H1 (cell line): ENCODE data around the gene LPP. TPM values are rescaled to one million over a fixed set of nuclear protein-coding genes. Genes with fewer than 3 reads are reported as not detected.

Experiments used
- CTCF ChIA-PET: fragments of 300-600 bp; sonication (Branson Sonifier 250); formaldehyde crosslinking; loops from one replicate; lab custom pipeline; 2021; ENCODE audit not compliant: partially characterized antibody; lab: Charles Lee
- POLR2A ChIA-PET: fragments of 300-600 bp; sonication (Branson Sonifier 250); formaldehyde crosslinking; loops from one replicate; lab custom pipeline; 2021; ENCODE audit warnings: inconsistent platforms; ENCODE audit not compliant: partially characterized antibody; lab: Charles Lee
- DNase-seq, 2 experiments: peaks; one replicate each; pipeline versions ENCODE4 v3.0.0 to v3.0.0-alpha.2; 2010 to 2022; ENCODE audit warnings: low spot score in 2 of 2, low read depth in 1 of 2, mixed read lengths in 1 of 2
- FAIRE-seq: peaks from 2 replicates; lab custom pipeline; 2011; peaks lifted over from hg19 to GRCh38; lab: Jason Lieb, UNC
- H2AFZ ChIP-seq: 2 replicates; pipeline ENCODE4 v1.8.1; 2012; ENCODE audit warnings: low read length, inconsistent platforms
- H2AK5ac ChIP-seq: 2 replicates; pipeline ENCODE4 v1.6.1; 2013; ENCODE audit warnings: low read depth, low read length
- H2BK120ac ChIP-seq: replicated peaks from 2 replicates; pipeline ENCODE3; 2013; ENCODE audit warnings: low read depth, low read length, inconsistent platforms
- H2BK12ac ChIP-seq: 2 replicates; pipeline ENCODE4 v1.6.1; 2013; ENCODE audit warnings: low read depth, low read length
- H2BK15ac ChIP-seq: 2 replicates; pipeline ENCODE4 v1.6.1; 2013; ENCODE audit warnings: low read length
- H2BK20ac ChIP-seq: 2 replicates; pipeline ENCODE4 v1.6.1; 2013; ENCODE audit warnings: low read length
- H2BK5ac ChIP-seq: 2 replicates; pipeline ENCODE4 v1.6.1; 2013; ENCODE audit warnings: low read depth, low read length
- H3K14ac ChIP-seq: 2 replicates; pipeline ENCODE4 v1.6.1; 2013; ENCODE audit warnings: inconsistent platforms; ENCODE audit not compliant: insufficient read length
- H3K18ac ChIP-seq: 2 replicates; pipeline ENCODE4 v1.6.1; 2013; ENCODE audit warnings: low read length; ENCODE audit errors: extremely low read depth
- H3K23ac ChIP-seq: 2 replicates; pipeline ENCODE4 v1.6.1; 2013; ENCODE audit warnings: inconsistent platforms; ENCODE audit not compliant: insufficient read length
- H3K23me2 ChIP-seq: 2 replicates; pipeline ENCODE4 v1.6.1; 2013; ENCODE audit warnings: low read depth, low read length
- H3K27ac ChIP-seq: 2 replicates; pipeline ENCODE4 v1.6.1; 2011; ENCODE audit warnings: low read depth, low read length, inconsistent platforms
- H3K27me3 ChIP-seq, 4 experiments: replicated peaks in 1 of 4; 1 replicate in 1 of 4; 2 replicates in 3 of 4; pipeline versions ENCODE4 v1.6.1 to v1.8.1; 2011 to 2013; ENCODE audit warnings: low read length in 3 of 4, mild to moderate bottlenecking in 3 of 4, inconsistent platforms in 2 of 4, mixed read lengths in 2 of 4, moderate library complexity in 1 of 4; ENCODE audit not compliant: control insufficient read depth in 3 of 4, insufficient read depth in 3 of 4; ENCODE audit errors: extremely low read depth in 1 of 4
- H3K36me3 ChIP-seq, 4 experiments: 2 replicates each; pipeline versions ENCODE4 v1.6.1 to v1.8.1; 2011 to 2013; ENCODE audit warnings: mild to moderate bottlenecking in 4 of 4, low read length in 3 of 4, moderate library complexity in 2 of 4, control low read depth in 1 of 4, inconsistent platforms in 1 of 4; ENCODE audit not compliant: insufficient read depth in 4 of 4, control insufficient read depth in 2 of 4
- H3K4ac ChIP-seq: replicated peaks from 2 replicates; pipeline ENCODE3; 2013; ENCODE audit warnings: low read length, low read depth, mixed read lengths, inconsistent platforms; ENCODE audit not compliant: insufficient read length
- H3K4me1 ChIP-seq, 4 experiments: replicated peaks in 1 of 4; 1 replicate in 1 of 4; 2 replicates in 3 of 4; pipeline versions ENCODE4 v1.6.1 to v1.8.1; 2011 to 2013; ENCODE audit warnings: low read length in 3 of 4, inconsistent platforms in 2 of 4, mixed read lengths in 1 of 4; ENCODE audit not compliant: insufficient read depth in 4 of 4, control insufficient read depth in 3 of 4
- H3K4me2 ChIP-seq, 2 experiments: 2 replicates each; pipeline versions ENCODE4 v1.6.1 to v1.8.1; 2011 to 2013; ENCODE audit warnings: low read depth in 2 of 2, low read length in 2 of 2, control low read depth in 1 of 2, inconsistent platforms in 1 of 2, mild to moderate bottlenecking in 1 of 2; ENCODE audit not compliant: insufficient read depth in 1 of 2
- H3K4me3 ChIP-seq, 4 experiments: fragments of 200-600, 300-600 bp in 1 of 4; sonication (generic), shearing (Covaris generic), sonication (Bioruptor Twin) in 1 of 4; 2 replicates each; pipeline versions ENCODE4 v1.5.1 to v1.8.1; 2011 to 2016; ENCODE audit warnings: low read length in 4 of 4, low read depth in 3 of 4, control low read depth in 2 of 4, inconsistent platforms in 2 of 4, mild to moderate bottlenecking in 2 of 4, mixed read lengths in 1 of 4, moderate library complexity in 1 of 4; ENCODE audit not compliant: insufficient read depth in 2 of 4; ENCODE audit errors: extremely low read depth in 1 of 4
- H3K56ac ChIP-seq: replicated peaks from 2 replicates; pipeline ENCODE3; 2013; ENCODE audit warnings: low read depth, mild to moderate bottlenecking, mixed read lengths, low read length, inconsistent platforms; ENCODE audit not compliant: insufficient read length
- H3K79me1 ChIP-seq: 2 replicates; pipeline ENCODE4 v1.6.1; 2013; ENCODE audit warnings: low read depth, low read length, control low read depth
- H3K79me2 ChIP-seq, 2 experiments: 2 replicates each; pipeline versions ENCODE4 v1.6.1 to v1.8.1; 2012 to 2013; ENCODE audit warnings: low read length in 2 of 2, mild to moderate bottlenecking in 2 of 2, inconsistent platforms in 1 of 2; ENCODE audit not compliant: insufficient read depth in 2 of 2, control insufficient read depth in 1 of 2
- H3K9ac ChIP-seq, 4 experiments: replicated peaks in 1 of 4; 1 replicate in 1 of 4; 2 replicates in 3 of 4; pipeline versions ENCODE4 v1.6.1 to v1.8.1; 2011 to 2013; ENCODE audit warnings: low read depth in 3 of 4, low read length in 3 of 4, control low read depth in 2 of 4, mild to moderate bottlenecking in 2 of 4, moderate library complexity in 2 of 4, inconsistent platforms in 1 of 4; ENCODE audit errors: extremely low read depth in 1 of 4
- H3K9me3 ChIP-seq, 2 experiments: 2 replicates each; pipeline versions ENCODE4 v1.6.1 to v1.8.1; 2012 to 2013; ENCODE audit warnings: mild to moderate bottlenecking in 2 of 2, moderate library complexity in 2 of 2, control low read depth in 1 of 2, inconsistent platforms in 1 of 2, low read depth in 1 of 2, low read length in 1 of 2, mixed read lengths in 1 of 2; ENCODE audit not compliant: insufficient read depth in 2 of 2
- H4K20me1 ChIP-seq, 2 experiments: replicated peaks in 1 of 2; 2 replicates each; pipeline versions ENCODE3 to v1.8.1; 2011 to 2013; ENCODE audit warnings: inconsistent platforms in 2 of 2, low read length in 2 of 2, mild to moderate bottlenecking in 1 of 2; ENCODE audit not compliant: insufficient read depth in 2 of 2, control insufficient read depth in 1 of 2
- H4K5ac ChIP-seq: 2 replicates; pipeline ENCODE4 v1.6.1; 2013; ENCODE audit warnings: low read length, low read depth, mixed read lengths, inconsistent platforms; ENCODE audit not compliant: insufficient read length
- H4K8ac ChIP-seq: 2 replicates; pipeline ENCODE4 v1.8.0; 2013; ENCODE audit warnings: mild to moderate bottlenecking, moderate library complexity, low read length, inconsistent platforms; ENCODE audit not compliant: insufficient read depth; ENCODE audit errors: extremely low read depth
- H4K91ac ChIP-seq: replicated peaks from 2 replicates; pipeline ENCODE3; 2013; ENCODE audit warnings: low read length, mixed read lengths, inconsistent platforms; ENCODE audit not compliant: insufficient read length
- CBX5 ChIP-seq: fragments of 300-800, 300-1000 bp; sonication (generic); IDR thresholded peaks from 2 replicates; pipeline ENCODE4 v1.7.1; 2016; ENCODE audit warnings: antibody characterized with exemption, low read length, low read depth
- EZH2 ChIP-seq: fragments of 200-600 bp; sonication (generic); IDR thresholded peaks from 2 replicates; pipeline ENCODE4 v1.7.1; 2012; ENCODE audit warnings: low read depth, mild to moderate bottlenecking, moderate library complexity, low read length, inconsistent platforms; ENCODE audit not compliant: severe bottlenecking
- GABPA ChIP-seq: IDR thresholded peaks from 2 replicates; pipeline ENCODE4 v1.6.1; 2011; ENCODE audit warnings: mild to moderate bottlenecking, low read length, moderate library complexity, borderline replicate concordance; ENCODE audit not compliant: insufficient read depth
- NANOG ChIP-seq: IDR thresholded peaks from 2 replicates; pipeline ENCODE4 v1.6.1; 2011; ENCODE audit warnings: low read length, low read depth, mild to moderate bottlenecking, inconsistent platforms; ENCODE audit not compliant: insufficient read depth, poor library complexity, severe bottlenecking
- POLR2A ChIP-seq, 2 experiments: IDR thresholded peaks; 1 replicate in 1 of 2; 2 replicates in 1 of 2; pipeline ENCODE4 v1.6.1; 2011; ENCODE audit warnings: low read depth in 2 of 2, low read length in 2 of 2, mild to moderate bottlenecking in 2 of 2; ENCODE audit errors: control extremely low read depth in 1 of 2
- POU5F1 ChIP-seq: IDR thresholded peaks from 2 replicates; pipeline ENCODE4 v1.6.1; 2011; ENCODE audit warnings: low read depth, mild to moderate bottlenecking, low read length, moderate library complexity
- RAD21 ChIP-seq, 2 experiments: IDR thresholded peaks in 1 of 2; conservative IDR thresholded peaks in 1 of 2; 2 replicates each; pipeline ENCODE4 v1.6.1; 2011; ENCODE audit warnings: low read depth in 2 of 2, low read length in 2 of 2, improper control_type of control experiment in 1 of 2, inconsistent platforms in 1 of 2, mild to moderate bottlenecking in 1 of 2, moderate library complexity in 1 of 2
- WGBS, 2 experiments: shearing (Covaris generic) in 1 of 2; methylation state at CpG; one replicate each; pipeline versions ENCODE4 v1.1.6 to v1.1.7; 2013 to 2015; ENCODE audit warnings: low lambda C conversion rate in 2 of 2, mixed read lengths in 2 of 2, inconsistent platforms in 1 of 2, low coverage in 1 of 2, missing lambda C conversion rate in 1 of 2; ENCODE audit not compliant: insufficient replicate concordance in 2 of 2, insufficient coverage in 1 of 2, insufficient read length in 1 of 2; ENCODE audit errors: extremely low coverage in 1 of 2, missing lambda C conversion rate in 1 of 2; 5-methylcytosine and 5-hydroxymethylcytosine counted together
- polyA plus RNA-seq, 7 experiments: library from polyadenylated mRNA; depleted of rRNA in 3 of 7; stranded (reverse) in 5 of 7; unstranded in 2 of 7; fragments of >200 nt in 5 of 7; fragments of 200-250 nt in 2 of 7; gene quantifications; 1 replicate in 5 of 7; 2 replicates in 1 of 7; 4 replicates in 1 of 7; pipeline versions ENCODE4 v1.2.1 to v1.2.3, GENCODE V29; 2011 to 2013; ENCODE audit warnings: missing spikeins in 2 of 7, mixed read lengths in 2 of 7
- total RNA-seq: library from RNA; stranded (reverse); fragmentation: NEBNext Ultra II Directional; extraction: Animal tissue kit (Norgen Biotek cat#: 25700); gene quantifications from 2 replicates; pipeline ENCODE4 v1.2.1, GENCODE V29; 2021
- TF ChIP-seq, protein P1 (sequence below): IDR thresholded peaks from 2 replicates; pipeline ENCODE4 v1.6.1; 2012; ENCODE audit warnings: inconsistent platforms

The LPP gene
- total and polyA plus RNA-seq, 2 of the 8 experiments (the other 6 are each of a cell fraction or from before 2014, with no cell fraction given): 10.0 to 53.3 TPM

DNA sequence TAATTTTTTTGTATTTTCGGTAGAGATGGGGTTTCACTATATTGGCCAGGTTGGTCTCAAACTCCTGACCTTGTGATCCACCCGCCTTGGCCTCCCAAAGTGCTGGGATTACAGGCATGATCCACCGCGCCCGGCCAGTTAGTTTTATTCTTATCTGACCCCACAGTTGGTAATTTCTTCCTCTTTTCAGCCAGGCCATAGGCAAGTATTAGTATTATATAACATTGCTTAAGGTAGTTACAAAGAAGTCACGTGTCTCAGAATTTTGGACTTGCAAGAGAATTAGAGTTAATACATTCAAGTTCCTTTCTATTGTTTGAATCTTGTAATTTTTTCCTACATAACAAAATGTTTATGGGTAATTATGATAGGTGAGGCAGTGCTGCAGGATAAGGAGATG lies 334.8 kb downstream of the LPP start:
- no peak overlapping the region for H2AK5ac ChIP-seq
- no peaks in the 10 kb centered on the region for H3K9me3 ChIP-seq
- H2BK12ac ChIP-seq: no peak overlapping the region
- H3K4me2 ChIP-seq: no peak overlapping the region
- no peak overlapping the region for H3K14ac ChIP-seq
- H2BK20ac ChIP-seq: no peak overlapping the region
- no peaks in the 10 kb centered on the region for H3K23me2 ChIP-seq
- WGBS, 2 experiments: 85% methylated on average over 6 of the region's 6 CpGs; no CpG with 5 or more reads in 1 of the 2 experiments
- H4K91ac ChIP-seq: no peak overlapping the region
- H3K27ac ChIP-seq: no peak overlapping the region
- H3K36me3 ChIP-seq: no peaks in the 10 kb centered on the region; a peak in 1 of 8 replicates
- POLR2A ChIA-PET: no interaction called here
- no peak overlapping the region for H2BK15ac ChIP-seq
- no peak overlapping the region for H3K4ac ChIP-seq
- H4K8ac ChIP-seq: no peak overlapping the region
- no peak overlapping the region for H3K56ac ChIP-seq
- CTCF ChIA-PET: no interaction called here
- H3K4me3 ChIP-seq: no peak overlapping the region
- H3K27me3 ChIP-seq: peaks cover 0 to 2% (median 0%) of the 10 kb centered on the region in 4 experiments; a peak in 1 of 7 replicates
- H3K23ac ChIP-seq: no peak overlapping the region
- no peak for DNase-seq
- no peak overlapping the region for H3K18ac ChIP-seq
- no peaks in the 10 kb centered on the region for H3K79me2 ChIP-seq
- no peak overlapping the region for H2AFZ ChIP-seq
- no peaks in the 10 kb centered on the region for H4K20me1 ChIP-seq
- no peaks in the 10 kb centered on the region for H3K79me1 ChIP-seq
- FAIRE-seq: no peak
- H2BK120ac ChIP-seq: no peak overlapping the region
- no peak overlapping the region for H2BK5ac ChIP-seq
- H3K9ac ChIP-seq: no peak overlapping the region
- no peak overlapping the region for H4K5ac ChIP-seq
- no peaks in the 10 kb centered on the region for H3K4me1 ChIP-seq
- TF ChIP-seq NANOG (no peak), EZH2 (no peak), RAD21 (IDR thresholded peaks at IDR 0.05 in 1 of 2, conservative IDR thresholded peaks at IDR 0.05 in 1 of 2; ENCODE audit: low read depth in 2 of 2, low read length in 2 of 2) (no peak), POLR2A (IDR thresholded peaks at IDR 0.05; ENCODE audit: control extremely low read depth in 1 of 2, low read depth in 2 of 2, low read length in 2 of 2) (no peak), CBX5 (no peak), GABPA (no peak), POU5F1 (no peak)
- TF ChIP-seq, protein P1, sequence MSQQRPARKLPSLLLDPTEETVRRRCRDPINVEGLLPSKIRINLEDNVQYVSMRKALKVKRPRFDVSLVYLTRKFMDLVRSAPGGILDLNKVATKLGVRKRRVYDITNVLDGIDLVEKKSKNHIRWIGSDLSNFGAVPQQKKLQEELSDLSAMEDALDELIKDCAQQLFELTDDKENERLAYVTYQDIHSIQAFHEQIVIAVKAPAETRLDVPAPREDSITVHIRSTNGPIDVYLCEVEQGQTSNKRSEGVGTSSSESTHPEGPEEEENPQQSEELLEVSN: no peak
